ENCODE data around the gene MRPS18B.
A peak's percentile ranks its signal among the peaks of the same experiment; 100 is the strongest.

MRPS18B gene

DNA sequence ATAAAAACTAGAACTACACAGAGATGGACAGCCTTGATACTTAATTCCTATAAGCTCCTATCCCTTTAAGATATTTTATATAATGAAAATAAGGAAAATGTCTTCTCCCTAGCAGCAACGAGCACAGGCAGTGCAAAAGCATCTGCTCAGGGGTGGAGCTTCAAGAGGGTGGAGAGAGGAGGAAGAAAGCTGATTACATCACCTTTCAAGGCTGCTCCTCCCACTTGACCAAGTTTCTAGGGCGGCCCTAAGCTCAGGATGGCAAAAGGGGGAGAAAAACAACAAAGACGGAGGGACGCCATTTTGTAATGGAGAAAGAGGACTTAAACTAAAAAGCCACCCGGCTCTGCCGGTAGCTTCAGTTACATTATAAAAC lies 2.8 kb upstream of the MRPS18B start:
- Histone ChIP-seq H3K9ac (ENCODE audit: low read depth, low read length) (peak overlapping the region; percentile 96), H3K27ac (ENCODE audit: low read length) (peak overlapping the region; percentile 95), H3K36me3 (ENCODE audit: insufficient read depth, low read length) (peaks cover 56% of the 10 kb centered on the region), H3K9me3 (ENCODE audit: insufficient read depth, low read length, severe bottlenecking) (no peaks in the 10 kb centered on the region), H2AFZ (ENCODE audit: low read depth, low read length) (no peak overlapping the region), H3K27me3 (ENCODE audit: insufficient read depth, low read length, poor library complexity) (no peaks in the 10 kb centered on the region), H4K20me1 (ENCODE audit: insufficient read depth, low read length) (peaks cover 24% of the 10 kb centered on the region), H3K79me2 (ENCODE audit: insufficient read depth, low read length) (peaks cover 92% of the 10 kb centered on the region), H3K4me3 (ENCODE audit: low read depth in 1 of 2, low read length in 2 of 2) (peak overlapping the region; percentile 72; a peak in 3 of 4 replicates), H3K4me1 (ENCODE audit: insufficient read depth, low read length) (peaks cover 39% of the 10 kb centered on the region), H3K4me2 (ENCODE audit: insufficient read depth, low read length) (peak overlapping the region; percentile 72)
- ATAC-seq (ENCODE audit: insufficient read depth, low read depth) (peak; percentile 70), DNase-seq (peak; percentile 94)
- no peak for TF ChIP-seq EZH2 (IDR thresholded peaks at IDR 0.05; ENCODE audit: borderline replicate concordance, low read depth, low read length, severe bottlenecking)
- TF ChIP-seq, protein P1, sequence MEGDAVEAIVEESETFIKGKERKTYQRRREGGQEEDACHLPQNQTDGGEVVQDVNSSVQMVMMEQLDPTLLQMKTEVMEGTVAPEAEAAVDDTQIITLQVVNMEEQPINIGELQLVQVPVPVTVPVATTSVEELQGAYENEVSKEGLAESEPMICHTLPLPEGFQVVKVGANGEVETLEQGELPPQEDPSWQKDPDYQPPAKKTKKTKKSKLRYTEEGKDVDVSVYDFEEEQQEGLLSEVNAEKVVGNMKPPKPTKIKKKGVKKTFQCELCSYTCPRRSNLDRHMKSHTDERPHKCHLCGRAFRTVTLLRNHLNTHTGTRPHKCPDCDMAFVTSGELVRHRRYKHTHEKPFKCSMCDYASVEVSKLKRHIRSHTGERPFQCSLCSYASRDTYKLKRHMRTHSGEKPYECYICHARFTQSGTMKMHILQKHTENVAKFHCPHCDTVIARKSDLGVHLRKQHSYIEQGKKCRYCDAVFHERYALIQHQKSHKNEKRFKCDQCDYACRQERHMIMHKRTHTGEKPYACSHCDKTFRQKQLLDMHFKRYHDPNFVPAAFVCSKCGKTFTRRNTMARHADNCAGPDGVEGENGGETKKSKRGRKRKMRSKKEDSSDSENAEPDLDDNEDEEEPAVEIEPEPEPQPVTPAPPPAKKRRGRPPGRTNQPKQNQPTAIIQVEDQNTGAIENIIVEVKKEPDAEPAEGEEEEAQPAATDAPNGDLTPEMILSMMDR (IDR thresholded peaks at IDR 0.05; ENCODE audit: borderline replicate concordance, extremely low read depth, low read length, poor library complexity, severe bottlenecking), result no peak

DNA sequence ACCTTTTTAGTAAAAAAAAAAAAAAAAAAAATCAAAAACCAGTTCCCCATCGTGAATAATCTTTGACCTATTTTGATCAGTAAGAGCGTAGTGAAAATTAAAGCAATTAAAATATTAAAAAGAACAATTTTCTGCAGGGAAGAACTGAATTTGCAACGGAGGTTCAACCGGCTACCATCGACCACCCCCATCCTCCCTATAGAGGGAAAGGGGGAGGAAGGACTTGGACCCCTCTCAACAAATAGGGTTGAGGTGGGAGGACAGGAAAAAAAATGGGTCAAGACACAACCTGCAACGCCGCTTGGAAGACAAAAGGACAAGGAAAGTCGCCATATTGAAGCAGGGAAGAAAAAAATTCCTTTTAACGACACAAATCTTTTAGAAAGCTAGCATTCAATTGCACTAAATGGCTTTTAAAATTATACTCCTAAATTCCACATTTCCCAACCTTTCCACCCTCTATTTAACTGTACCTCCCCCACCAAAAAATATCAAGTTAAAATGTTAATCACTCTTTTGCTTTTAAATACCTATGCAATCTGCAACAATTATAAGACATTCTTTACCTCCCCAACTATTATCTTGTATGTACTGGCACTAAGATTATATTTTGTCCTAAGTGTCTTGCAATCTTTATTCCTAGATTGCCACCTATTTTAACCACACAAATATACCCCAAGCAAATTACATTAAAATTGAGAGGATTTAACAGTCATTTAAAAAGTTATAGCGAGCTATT lies 2.3 kb upstream of the MRPS18B start:
- TF ChIP-seq, protein P1 (IDR thresholded peaks at IDR 0.05; ENCODE audit: borderline replicate concordance, extremely low read depth, low read length, poor library complexity, severe bottlenecking), result no peak
- TF ChIP-seq EZH2 (IDR thresholded peaks at IDR 0.05; ENCODE audit: borderline replicate concordance, low read depth, low read length, severe bottlenecking), result no peak
- Histone ChIP-seq H3K79me2 (ENCODE audit: insufficient read depth, low read length) (peaks cover 88% of the 10 kb centered on the region), H3K9me3 (ENCODE audit: insufficient read depth, low read length, severe bottlenecking) (no peaks in the 10 kb centered on the region), H2AFZ (ENCODE audit: low read depth, low read length) (no peak overlapping the region), H3K4me3 (ENCODE audit: low read depth in 1 of 2, low read length in 2 of 2) (peak overlapping the region; percentile 72), H3K27ac (ENCODE audit: low read length) (peak overlapping the region; percentile 95), H3K36me3 (ENCODE audit: insufficient read depth, low read length) (peaks cover 51% of the 10 kb centered on the region), H3K4me1 (ENCODE audit: insufficient read depth, low read length) (peaks cover 39% of the 10 kb centered on the region), H3K4me2 (ENCODE audit: insufficient read depth, low read length) (peak overlapping the region; percentile 72), H4K20me1 (ENCODE audit: insufficient read depth, low read length) (peaks cover 20% of the 10 kb centered on the region), H3K9ac (ENCODE audit: low read depth, low read length) (peak overlapping the region; percentile 96), H3K27me3 (ENCODE audit: insufficient read depth, low read length, poor library complexity) (no peaks in the 10 kb centered on the region)
- ATAC-seq (ENCODE audit: insufficient read depth, low read depth), result no peak
- peak; percentile 76 for DNase-seq

- Histone ChIP-seq H4K20me1 (ENCODE audit: insufficient read depth, low read length) (peaks cover 13% of the 10 kb centered on the region), H3K4me3 (ENCODE audit: low read depth in 1 of 2, low read length in 2 of 2) (peak overlapping the region; percentile 72), H3K27ac (ENCODE audit: low read length) (peak overlapping the region; percentile 95), H3K9ac (ENCODE audit: low read depth, low read length) (peak overlapping the region; percentile 96), H3K27me3 (ENCODE audit: insufficient read depth, low read length, poor library complexity) (no peaks in the 10 kb centered on the region), H3K36me3 (ENCODE audit: insufficient read depth, low read length) (peaks cover 47% of the 10 kb centered on the region), H3K79me2 (ENCODE audit: insufficient read depth, low read length) (peaks cover 84% of the 10 kb centered on the region), H3K9me3 (ENCODE audit: insufficient read depth, low read length, severe bottlenecking) (no peaks in the 10 kb centered on the region), H3K4me2 (ENCODE audit: insufficient read depth, low read length) (peak overlapping the region; percentile 72), H3K4me1 (ENCODE audit: insufficient read depth, low read length) (peaks cover 34% of the 10 kb centered on the region), H2AFZ (ENCODE audit: low read depth, low read length) (no peak overlapping the region)
- DNase-seq (peak; percentile 44), ATAC-seq (ENCODE audit: insufficient read depth, low read depth) (no peak)
- TF ChIP-seq EZH2 (IDR thresholded peaks at IDR 0.05; ENCODE audit: borderline replicate concordance, low read depth, low read length, severe bottlenecking), result no peak
- TF ChIP-seq, protein P1 (IDR thresholded peaks at IDR 0.05; ENCODE audit: borderline replicate concordance, extremely low read depth, low read length, poor library complexity, severe bottlenecking), result no peak
Observed at GRCh38 chr6:30615958-30616810, 1.5 kb upstream of the MRPS18B start.

Measured in DND-41 (cell line).